Hepatocyte (in vitro differentiated cells): Measurements from ENCODE around the gene UBR3.
"Not testable (repeated sequence)": the region's sequence is repeated elsewhere in the genome, so short reads cannot be mapped to it uniquely, and the experiment has no call there.

Source experiments
- CTCF ChIP-seq: fragments of 200-600 bp; sonication (generic); IDR thresholded peaks from 2 replicates; pipeline ENCODE4 v1.5.1; 2016; ENCODE audit warnings: antibody characterized with exemption, mild to moderate bottlenecking; ENCODE audit not compliant: poor library complexity
- EZH2 ChIP-seq: fragments of 200-600 bp; sonication (generic); IDR thresholded peaks from 2 replicates; pipeline ENCODE4 v1.6.1; 2016; ENCODE audit warnings: antibody characterized with exemption, mild to moderate bottlenecking, borderline replicate concordance
- EZH2phosphoT487 ChIP-seq: fragments of 200-600 bp; sonication (generic); IDR thresholded peaks from one replicate; pipeline ENCODE4 v1.6.1; 2018; ENCODE audit warnings: antibody characterized with exemption, mild to moderate bottlenecking, low read depth, moderate library complexity; ENCODE audit not compliant: unreplicated experiment, severe bottlenecking

- TF ChIP-seq CTCF, EZH2phosphoT487, EZH2: not testable (repeated sequence)
Observed at GRCh38 chr2:169820101-169820500, 7.2 kb upstream of the UBR3 start.
